Pancreas (tissue), 10 donors: ENCODE measurements around the gene SFXN3. TPM values are rescaled to one million over a fixed set of nuclear protein-coding genes. Genes with fewer than 3 reads are reported as not detected.

Experiments used
- ATAC-seq, 4 donors: fragments of 200-7000 bp; cut with Tn5 transposase; one replicate each; pipeline versions ENCODE4 v1.8.0 to v1.9.1; 2020; ENCODE audit warnings: mild to moderate bottlenecking in 4 of 4, moderate library complexity in 4 of 4
- DNase-seq, 6 donors: peaks; one replicate each; pipeline ENCODE4 v3.0.0-alpha.2; 2020
- FAIRE-seq: peaks from 2 replicates; lab custom pipeline; 2012; peaks lifted over from hg19 to GRCh38; lab: Jason Lieb, UNC
- H3K27ac ChIP-seq, 4 donors: fragments of 200-600 bp; sonication (generic); 1 replicate in 3 of 4; 2 replicates in 1 of 4; pipeline versions ENCODE4 v1.5.0 to v1.8.0; 2020
- H3K27me3 ChIP-seq, 4 donors: fragments of 200-600 bp; one replicate each; pipeline ENCODE4 v1.8.0; 2021
- H3K36me3 ChIP-seq, 3 donors: fragments of 200-600 bp; sonication (generic) in 1 of 3; one replicate each; pipeline versions ENCODE4 v1.5.0 to v1.8.0; 2020 to 2021
- H3K4me1 ChIP-seq, 3 donors: fragments of 200-600 bp; one replicate each; pipeline ENCODE4 v1.8.0; 2021
- H3K4me3 ChIP-seq, 4 donors: fragments of 200-600 bp; sonication (generic) in 2 of 4; one replicate each; pipeline versions ENCODE4 v1.5.0 to v1.8.0; 2020 to 2021
- H3K9me3 ChIP-seq, 4 donors: fragments of 200-600 bp; one replicate each; pipeline ENCODE4 v1.8.0; 2021
- CTCF ChIP-seq, 4 donors: fragments of 200-600 bp; sonication (generic) in 3 of 4; IDR thresholded peaks; one replicate each; pipeline versions ENCODE4 v1.5.0 to v1.8.0; 2021; ENCODE audit warnings: antibody characterized with exemption in 4 of 4
- WGBS, 2 donors: extraction: QIAGEN DNeasy Blood & Tissue Kit; methylation state at CpG; one replicate each; pipeline ENCODE4 v1.1.7; 2013; 5-methylcytosine and 5-hydroxymethylcytosine counted together
- intact Hi-C, 3 donors: fragments of 100-400 bp; cut with DNase I; formaldehyde crosslinking; loops; one replicate each; pipeline versions ENCODE4 v1.11.1 to v1.14.2; 2022
- polyA plus RNA-seq, 2 donors: library from polyadenylated mRNA; stranded (reverse); fragments of 200-250 nt; gene quantifications; one replicate each; pipeline ENCODE4 v1.2.3, GENCODE V29; 2013
- total RNA-seq, 6 donors: library from RNA; stranded (reverse); fragmentation: NEBNext Ultra II Directional in 4 of 6; extraction: Animal tissue kit (Norgen Biotek cat#: 25700) in 4 of 6; gene quantifications; one replicate each; pipeline versions ENCODE4 v1.2.1 to v1.2.4, GENCODE V29; 2021 to 2023
- donor health status: healthy with polysubstance abuse.
- donor health status: DM: no; HTN: no; CAD: no; lungs with moderate emphysema.
- donor health status: DM: no; HTN: no; CAD: no.
- donor health status: control.
- donor health status: control.
- donor health status: Bipolar disorder and iron deficiency.
- donor health status: DM: yes; HTN: yes; CAD: no.
- donor health status: DM: no; HTN: no; CAD: no.
- donor health status: DM: no; HTN: no; CAD: no.
- donor health status: DM: yes; HTN: yes; CAD: no.

Gene SFXN3
- total and polyA plus RNA-seq, 8 donors: 8.2 to 33.5 (median 16.4) TPM

GRCh38 chr10:101063050-101063525 lies 32.1 kb downstream of the SFXN3 start:
- ATAC-seq (no peak), DNase-seq (peak in 1 of 6 donors; percentile 65), FAIRE-seq (no peak)
- peaks cover 4 to 11% (median 6%) of the 10 kb centered on the region in 3 donors for H3K4me1 ChIP-seq
- WGBS, 2 donors: 22 to 28% methylated on average over 19 of the region's 19 CpGs
- peak overlapping the region in 2 of 4 donors; percentile 22 to 40 for H3K4me3 ChIP-seq
- H3K27me3 ChIP-seq: no peaks in the 10 kb centered on the region
- no peak overlapping the region for H3K27ac ChIP-seq
- no peak for TF ChIP-seq CTCF (IDR thresholded peaks at IDR 0.05)
- no peaks in the 10 kb centered on the region for H3K36me3 ChIP-seq
- intact Hi-C loops: no loop called here
- H3K9me3 ChIP-seq: no peaks in the 10 kb centered on the region

- H3K4me1 ChIP-seq: peaks cover 4 to 11% (median 6%) of the 10 kb centered on the region in 3 donors
Observed at GRCh38 chr10:101063548-101064414, 32.7 kb downstream of the SFXN3 start.

GRCh38 chr10:101064415-101065030 lies 33.5 kb downstream of the SFXN3 start:
- WGBS, 2 donors: 82 to 84% methylated on average over 9 of the region's 9 CpGs
- intact Hi-C loops: no loop called here
- peaks cover 4 to 11% (median 6%) of the 10 kb centered on the region in 3 donors for H3K4me1 ChIP-seq
- no peak for TF ChIP-seq CTCF (IDR thresholded peaks at IDR 0.05)
- FAIRE-seq (no peak), ATAC-seq (no peak), DNase-seq (no peak)
- H3K27ac ChIP-seq: no peak overlapping the region
- no peaks in the 10 kb centered on the region for H3K36me3 ChIP-seq
- H3K9me3 ChIP-seq: no peaks in the 10 kb centered on the region
- no peaks in the 10 kb centered on the region for H3K27me3 ChIP-seq
- H3K4me3 ChIP-seq: no peak overlapping the region

More at GRCh38 chr10:101063548-101064414, 32.7 kb downstream of the SFXN3 start:
- ATAC-seq (no peak), FAIRE-seq (no peak), DNase-seq (no peak)
- Histone ChIP-seq H3K27ac (no peak overlapping the region), H3K9me3 (no peaks in the 10 kb centered on the region), H3K4me3 (no peak overlapping the region), H3K27me3 (no peaks in the 10 kb centered on the region), H3K36me3 (no peaks in the 10 kb centered on the region)
- no peak for TF ChIP-seq CTCF (IDR thresholded peaks at IDR 0.05)
- intact Hi-C loops: no loop called here
- 54 to 61% methylated on average over 15 of the region's 15 CpGs for WGBS, 2 donors

- FAIRE-seq: no peak
- intact Hi-C loops: no loop called here
- no peak for TF ChIP-seq CTCF (IDR thresholded peaks at IDR 0.05)
- ATAC-seq: no peak
- Histone ChIP-seq H3K4me3 (peak overlapping the region in 2 of 4 donors; percentile 47 to 62), H3K9me3 (no peaks in the 10 kb centered on the region), H3K4me1 (peaks cover 4 to 11% (median 6%) of the 10 kb centered on the region in 3 donors), H3K36me3 (no peaks in the 10 kb centered on the region), H3K27ac (peak overlapping the region in 2 of 4 donors; percentile 24 to 40), H3K27me3 (no peaks in the 10 kb centered on the region)
- DNase-seq: no peak
- 84 to 93% methylated on average over 3 of the region's 3 CpGs for WGBS, 2 donors
Observed at GRCh38 chr10:101065481-101066145, 34.6 kb downstream of the SFXN3 start.
